HepG2 (cell line): ENCODE data around the gene SLC26A4. TPM values are rescaled to one million over a fixed set of nuclear protein-coding genes. Genes with fewer than 3 reads are reported as not detected.

Experiments
- ATAC-seq: fragments of 200-7000 bp; cut with Tn5 transposase; 3 replicates; pipeline ENCODE4 v1.9.1; 2020; ENCODE audit warnings: mild to moderate bottlenecking, moderate library complexity
- BruUV-seq: library from RNA; stranded (reverse); fragments of 400-500 nt; replicated peaks from 2 replicates; lab custom pipeline; 2021; lab: Mats Ljungman, UMichigan
- CTCF ChIA-PET: fragments of 300-600 bp; formaldehyde crosslinking; extraction: SDS; loops from one replicate; lab custom pipeline; 2021; ENCODE audit warnings: low total read pairs, inconsistent platforms, low intra/inter-chr PET ratio; lab: Yijun Ruan, JAX
- POLR2A ChIA-PET: fragments of 350-600 bp; sonication (Branson Sonifier 250); formaldehyde crosslinking; loops from one replicate; lab custom pipeline; 2020; ENCODE audit warnings: antibody characterized with exemption, inconsistent platforms; lab: Yijun Ruan, JAX
- DNase-seq: peaks from one replicate; pipeline ENCODE4 v3.0.0-alpha.2; 2015; ENCODE audit warnings: low spot score
- FAIRE-seq: peaks from 3 replicates; lab custom pipeline; 2011; peaks lifted over from hg19 to GRCh38; lab: Jason Lieb, UNC
- H2AFZ ChIP-seq: one replicate; pipeline ENCODE4 v1.6.1; 2011; ENCODE audit warnings: low read length, inconsistent platforms
- H3K27ac ChIP-seq: fragments of 300-600 bp; 3 replicates; pipeline ENCODE4 v1.8.0; 2011; ENCODE audit warnings: mixed run types, mild to moderate bottlenecking, mixed read lengths, low read length, inconsistent platforms; ENCODE audit not compliant: insufficient read depth; ENCODE audit errors: extremely low read length
- H3K27me3 ChIP-seq, 2 experiments: fragments of 200-600 bp in 1 of 2; 2 replicates in 1 of 2; 3 replicates in 1 of 2; pipeline versions ENCODE4 v1.6.0 to v1.8.0; 2011; ENCODE audit warnings: low read length in 2 of 2, mild to moderate bottlenecking in 2 of 2, moderate library complexity in 2 of 2, inconsistent platforms in 1 of 2; ENCODE audit not compliant: insufficient read depth in 2 of 2, control insufficient read depth in 1 of 2
- H3K36me3 ChIP-seq, 2 experiments: fragments of 200-600 bp in 1 of 2; replicated peaks in 1 of 2; 2 replicates in 1 of 2; 3 replicates in 1 of 2; pipeline versions ENCODE4 v1.5.1 to v1.8.0; 2011; ENCODE audit warnings: low read length in 2 of 2, inconsistent platforms in 1 of 2; ENCODE audit not compliant: insufficient read depth in 2 of 2, control insufficient read depth in 1 of 2
- H3K4me1 ChIP-seq: 2 replicates; pipeline ENCODE4 v1.5.1; 2012; ENCODE audit warnings: low read length, inconsistent platforms; ENCODE audit not compliant: insufficient read depth
- H3K4me2 ChIP-seq: 2 replicates; pipeline ENCODE4 v1.6.0; 2011; ENCODE audit warnings: low read depth, low read length, inconsistent platforms
- H3K4me3 ChIP-seq, 3 experiments: fragments of 200-600 bp in 1 of 3; sonication (generic), shearing (Covaris generic) in 1 of 3; replicated peaks in 1 of 3; 2 replicates each; pipeline ENCODE4 v1.5.1; 2011 to 2016; ENCODE audit warnings: low read length in 3 of 3, inconsistent platforms in 2 of 3, low read depth in 2 of 3, mild to moderate bottlenecking in 2 of 3, control low read depth in 1 of 3, mixed read lengths in 1 of 3; ENCODE audit not compliant: insufficient read depth in 1 of 3
- H3K79me2 ChIP-seq: one replicate; pipeline ENCODE4 v1.6.1; 2011; ENCODE audit warnings: low read length, inconsistent platforms; ENCODE audit not compliant: insufficient read depth
- H3K9ac ChIP-seq: 2 replicates; pipeline ENCODE4 v1.6.0; 2011; ENCODE audit warnings: mild to moderate bottlenecking, low read depth, low read length, inconsistent platforms; ENCODE audit not compliant: insufficient read depth
- H3K9me3 ChIP-seq: 2 replicates; pipeline ENCODE4 v1.5.1; 2012; ENCODE audit warnings: mild to moderate bottlenecking, low read length
- H4K20me1 ChIP-seq: 2 replicates; pipeline ENCODE4 v1.6.0; 2011; ENCODE audit warnings: inconsistent platforms, mild to moderate bottlenecking, low read length, moderate library complexity; ENCODE audit not compliant: insufficient read depth
- CHD4 ChIP-seq: fragments of 200-600 bp; sonication (generic); IDR thresholded peaks from 2 replicates; pipeline ENCODE4 v1.7.0; 2017; ENCODE audit warnings: mild to moderate bottlenecking, low read length, borderline replicate concordance
- HOXA7 ChIP-seq: sonication (generic); formaldehyde crosslinking; IDR thresholded peaks from 2 replicates; pipeline ENCODE4 v1.8.1; 2022; ENCODE audit warnings: mild to moderate bottlenecking, missing genetic modification reagents, moderate library complexity
- PRPF4 ChIP-seq: fragments of 200-400 bp; formaldehyde crosslinking; IDR thresholded peaks from 2 replicates; pipeline ENCODE4 v1.6.1; 2016; ENCODE audit warnings: low read length, low read depth; ENCODE audit not compliant: poor library complexity, severe bottlenecking
- SSRP1 ChIP-seq: IDR thresholded peaks from 2 replicates; pipeline ENCODE4 v1.6.1; 2016; ENCODE audit warnings: control low read depth
- ZNF230 ChIP-seq: sonication (generic); formaldehyde crosslinking; IDR thresholded peaks from 2 replicates; pipeline ENCODE4 v1.4.0; 2020; ENCODE audit warnings: mild to moderate bottlenecking, missing genetic modification reagents
- ZNF282 ChIP-seq: fragments of 450-650 bp; IDR thresholded peaks from 2 replicates; pipeline ENCODE4 v1.6.1; 2018; ENCODE audit not compliant: partially characterized antibody
- ZNF678 ChIP-seq: sonication (generic); formaldehyde crosslinking; IDR thresholded peaks from 2 replicates; pipeline ENCODE4 v1.4.0; 2020; ENCODE audit warnings: mild to moderate bottlenecking, missing genetic modification reagents
- WGBS: methylation state at CpG from one replicate; pipeline ENCODE4 v1.1.6; 2017; ENCODE audit warnings: low lambda C conversion rate; 5-methylcytosine and 5-hydroxymethylcytosine counted together
- in situ Hi-C: cut with HindIII; loops from 2 replicates; pipeline ENCODE4 v1.10.0; 2017; ENCODE audit warnings: low pct_unique_long_range_greater_than_20kb; ENCODE audit not compliant: extremely low pct_ligation_motif_present
- intact Hi-C: fragments of 100-400 bp; cut with micrococcal nuclease; formaldehyde crosslinking; loops from one replicate; pipeline ENCODE4 v1.10.0; 2022; ENCODE audit not compliant: unreplicated experiment
- polyA plus RNA-seq, 8 experiments: library from polyadenylated mRNA; depleted of rRNA in 3 of 8; stranded (reverse) in 7 of 8; unstranded in 1 of 8; fragments of >200 nt; fragmentation: Illumina TruSeq in 4 of 8; extraction: Trizol in 4 of 8; gene quantifications; 2 replicates each; pipeline versions ENCODE4 v1.2.1 to v1.2.3, GENCODE V29; 2011 to 2016; ENCODE audit warnings: low read depth in 4 of 8, missing spikeins in 1 of 8, mixed read lengths in 1 of 8; ENCODE audit not compliant: insufficient read depth in 1 of 8
- total RNA-seq, 5 experiments: library from RNA; depleted of rRNA; stranded (reverse); fragments of >200 nt; fragmentation: Illumina TruSeq; extraction: Trizol; gene quantifications; 2 replicates each; pipeline ENCODE4 v1.2.3, GENCODE V29; 2016; ENCODE audit warnings: low read depth in 1 of 5
- TF ChIP-seq, protein P1 (sequence below): IDR thresholded peaks from 2 replicates; pipeline ENCODE4 v1.6.1; 2012; ENCODE audit warnings: inconsistent platforms
- TF ChIP-seq, protein P2 (sequence below): fragments of 450-650 bp; IDR thresholded peaks from 2 replicates; pipeline ENCODE4 v1.6.1; 2017; ENCODE audit warnings: mild to moderate bottlenecking

Gene SLC26A4
- total and polyA plus RNA-seq, 2 of the 13 experiments (the other 11 are each of a cell fraction or from before 2014, with no cell fraction given) = 0.08 to 0.11 TPM

DNA sequence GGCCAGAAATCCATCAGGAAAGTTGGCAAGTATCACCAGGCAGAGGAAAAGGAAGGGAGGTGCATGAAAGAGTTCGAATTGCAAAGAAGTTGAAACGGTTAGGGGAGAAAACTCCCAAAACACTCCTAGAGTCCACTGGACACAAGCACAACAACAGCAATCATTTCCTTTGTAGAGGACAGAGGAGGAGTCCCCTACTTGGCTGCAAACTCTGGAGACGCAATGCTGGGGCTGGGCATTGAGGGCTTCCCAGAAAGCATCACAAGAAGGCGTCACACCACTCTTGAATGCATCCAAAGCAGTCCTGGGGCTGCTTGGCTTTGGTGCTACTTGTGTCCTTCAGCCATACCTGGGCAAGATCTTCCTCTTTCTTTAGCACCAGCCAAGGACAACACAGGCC is 18.1 kb upstream of the SLC26A4 start:
- H3K27me3 ChIP-seq = peaks cover 0 to 4% of the 10 kb centered on the region in 2 experiments; a peak in 1 of 5 replicates
- H3K79me2 ChIP-seq = no peaks in the 10 kb centered on the region
- no peak for TF ChIP-seq CHD4
- no peak for TF ChIP-seq HOXA7 (CRISPR knock-in tag)
- TF ChIP-seq ZNF678 (CRISPR knock-in tag) = no peak
- WGBS = 15% methylated on average over 4 of the region's 4 CpGs
- POLR2A ChIA-PET = no interaction called here
- in situ Hi-C loops = no loop called here
- H3K27ac ChIP-seq = no peak overlapping the region
- no peak overlapping the region for H3K9ac ChIP-seq
- no peaks in the 10 kb centered on the region for H3K4me1 ChIP-seq
- H4K20me1 ChIP-seq = no peaks in the 10 kb centered on the region
- H3K4me2 ChIP-seq = no peak overlapping the region
- no peak for ATAC-seq
- no peak overlapping the region for H3K4me3 ChIP-seq
- no peak for DNase-seq
- intact Hi-C loops = no loop called here
- no peaks in the 10 kb centered on the region for H3K36me3 ChIP-seq
- CTCF ChIA-PET = no interaction called here
- H3K9me3 ChIP-seq = no peaks in the 10 kb centered on the region
- FAIRE-seq = no peak
- BruUV-seq = no TSS peak
- no peak overlapping the region for H2AFZ ChIP-seq

DNA sequence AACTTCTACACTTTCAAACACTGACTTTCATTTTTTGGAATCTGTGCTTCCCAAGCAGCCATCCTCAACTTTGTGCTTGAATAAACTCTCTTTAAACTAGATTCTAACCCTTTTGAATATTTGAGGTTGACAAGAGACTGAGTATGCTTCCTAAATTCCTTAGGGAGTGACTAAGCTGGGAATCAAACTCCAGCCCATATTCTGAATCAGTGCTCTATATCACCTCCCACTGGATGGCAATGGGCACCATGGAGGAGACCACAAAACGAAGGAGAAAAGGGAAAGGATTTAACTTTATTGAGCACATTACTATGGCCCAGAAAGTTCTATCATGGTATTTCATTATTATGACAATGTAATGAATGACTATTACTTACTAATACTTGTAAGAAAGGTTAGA is 17.2 kb upstream of the SLC26A4 start:
- H3K4me3 ChIP-seq = no peak overlapping the region
- H2AFZ ChIP-seq = no peak overlapping the region
- DNase-seq (no peak), FAIRE-seq (no peak), ATAC-seq (no peak)
- no peaks in the 10 kb centered on the region for H3K79me2 ChIP-seq
- H3K4me1 ChIP-seq = no peaks in the 10 kb centered on the region
- H3K27me3 ChIP-seq = peaks cover 0 to 4% of the 10 kb centered on the region in 2 experiments; a peak in 1 of 5 replicates
- no peak overlapping the region for H3K4me2 ChIP-seq
- no peaks in the 10 kb centered on the region for H4K20me1 ChIP-seq
- TF ChIP-seq, protein P1, sequence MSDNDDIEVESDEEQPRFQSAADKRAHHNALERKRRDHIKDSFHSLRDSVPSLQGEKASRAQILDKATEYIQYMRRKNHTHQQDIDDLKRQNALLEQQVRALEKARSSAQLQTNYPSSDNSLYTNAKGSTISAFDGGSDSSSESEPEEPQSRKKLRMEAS = no peak
- TF ChIP-seq ZNF230 (CRISPR knock-in tag) (no peak), ZNF282 (no peak), PRPF4 (no peak), SSRP1 (CRISPR knock-in tag) (no peak)
- TF ChIP-seq, protein P2, sequence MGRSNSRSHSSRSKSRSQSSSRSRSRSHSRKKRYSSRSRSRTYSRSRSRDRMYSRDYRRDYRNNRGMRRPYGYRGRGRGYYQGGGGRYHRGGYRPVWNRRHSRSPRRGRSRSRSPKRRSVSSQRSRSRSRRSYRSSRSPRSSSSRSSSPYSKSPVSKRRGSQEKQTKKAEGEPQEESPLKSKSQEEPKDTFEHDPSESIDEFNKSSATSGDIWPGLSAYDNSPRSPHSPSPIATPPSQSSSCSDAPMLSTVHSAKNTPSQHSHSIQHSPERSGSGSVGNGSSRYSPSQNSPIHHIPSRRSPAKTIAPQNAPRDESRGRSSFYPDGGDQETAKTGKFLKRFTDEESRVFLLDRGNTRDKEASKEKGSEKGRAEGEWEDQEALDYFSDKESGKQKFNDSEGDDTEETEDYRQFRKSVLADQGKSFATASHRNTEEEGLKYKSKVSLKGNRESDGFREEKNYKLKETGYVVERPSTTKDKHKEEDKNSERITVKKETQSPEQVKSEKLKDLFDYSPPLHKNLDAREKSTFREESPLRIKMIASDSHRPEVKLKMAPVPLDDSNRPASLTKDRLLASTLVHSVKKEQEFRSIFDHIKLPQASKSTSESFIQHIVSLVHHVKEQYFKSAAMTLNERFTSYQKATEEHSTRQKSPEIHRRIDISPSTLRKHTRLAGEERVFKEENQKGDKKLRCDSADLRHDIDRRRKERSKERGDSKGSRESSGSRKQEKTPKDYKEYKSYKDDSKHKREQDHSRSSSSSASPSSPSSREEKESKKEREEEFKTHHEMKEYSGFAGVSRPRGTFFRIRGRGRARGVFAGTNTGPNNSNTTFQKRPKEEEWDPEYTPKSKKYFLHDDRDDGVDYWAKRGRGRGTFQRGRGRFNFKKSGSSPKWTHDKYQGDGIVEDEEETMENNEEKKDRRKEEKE = no peak
- CTCF ChIA-PET = no interaction called here
- intact Hi-C loops (no loop called here), in situ Hi-C loops (no loop called here)
- POLR2A ChIA-PET = no interaction called here
- H3K9ac ChIP-seq = no peak overlapping the region
- no TSS peak for BruUV-seq
- H3K27ac ChIP-seq = no peak overlapping the region
- no peaks in the 10 kb centered on the region for H3K36me3 ChIP-seq
- H3K9me3 ChIP-seq = no peaks in the 10 kb centered on the region
- 0% methylated on average over 1 of the region's 1 CpG for WGBS
